Keratinocyte (primary cell): ENCODE measurements around the gene CCDC85C. TPM values are rescaled to one million over a fixed set of nuclear protein-coding genes. Genes with fewer than 3 reads are reported as not detected.

ENCODE experiments used
- DNase-seq: peaks from one replicate; pipeline ENCODE4 v3.0.0-alpha.2; 2011; ENCODE audit warnings: low read depth, missing footprints, low spot score
- FAIRE-seq: peaks from 2 replicates; lab custom pipeline; 2011; peaks lifted over from hg19 to GRCh38; lab: Jason Lieb, UNC
- H2AFZ ChIP-seq: 2 replicates; pipeline ENCODE4 v1.6.0; 2012; ENCODE audit warnings: low read length, control low read depth, inconsistent platforms; ENCODE audit not compliant: control insufficient read depth
- H3K27ac ChIP-seq: 2 replicates; pipeline ENCODE4 v1.5.1; 2011; ENCODE audit warnings: low read length; ENCODE audit not compliant: control insufficient read depth, insufficient read depth
- H3K27me3 ChIP-seq: 3 replicates; pipeline ENCODE4 v1.6.0; 2011; ENCODE audit warnings: low read length; ENCODE audit not compliant: control insufficient read depth, insufficient read depth; ENCODE audit errors: extremely low read depth
- H3K36me3 ChIP-seq, 2 experiments: 2 replicates in 1 of 2; 3 replicates in 1 of 2; pipeline ENCODE4 v1.5.1; 2011; ENCODE audit warnings: low read length in 2 of 2, mild to moderate bottlenecking in 1 of 2; ENCODE audit not compliant: control insufficient read depth in 2 of 2, insufficient read depth in 2 of 2; ENCODE audit errors: extremely low read depth in 1 of 2
- H3K4me1 ChIP-seq: 3 replicates; pipeline ENCODE4 v1.5.1; 2011; ENCODE audit warnings: low read length; ENCODE audit not compliant: control insufficient read depth, insufficient read depth; ENCODE audit errors: extremely low read depth
- H3K4me2 ChIP-seq: 3 replicates; pipeline ENCODE4 v1.6.0; 2011; ENCODE audit warnings: low read depth, low read length; ENCODE audit not compliant: control insufficient read depth, insufficient read depth; ENCODE audit errors: extremely low read depth
- H3K4me3 ChIP-seq, 3 experiments: fragments of 200-600 bp in 1 of 3; sonication (generic) in 1 of 3; 2 replicates in 2 of 3; 3 replicates in 1 of 3; pipeline ENCODE4 v1.5.1; 2011 to 2016; ENCODE audit warnings: low read length in 3 of 3, mild to moderate bottlenecking in 3 of 3, control low read depth in 2 of 3, inconsistent platforms in 1 of 3, low read depth in 1 of 3, mixed read lengths in 1 of 3, mixed run types in 1 of 3, moderate library complexity in 1 of 3; ENCODE audit not compliant: control insufficient read depth in 2 of 3, insufficient read depth in 2 of 3; ENCODE audit errors: extremely low read depth in 1 of 3
- H3K79me2 ChIP-seq: 2 replicates; pipeline ENCODE4 v1.6.0; 2012; ENCODE audit warnings: low read length; ENCODE audit not compliant: control insufficient read depth, insufficient read depth
- H3K9ac ChIP-seq: 3 replicates; pipeline ENCODE4 v1.6.0; 2011; ENCODE audit warnings: low read length; ENCODE audit not compliant: control insufficient read depth, insufficient read depth; ENCODE audit errors: extremely low read depth
- H3K9me1 ChIP-seq: 3 replicates; pipeline ENCODE4 v1.6.0; 2011; ENCODE audit warnings: low read length; ENCODE audit not compliant: control insufficient read depth, insufficient read depth; ENCODE audit errors: extremely low read depth
- H3K9me3 ChIP-seq: 2 replicates; pipeline ENCODE4 v1.5.1; 2012; ENCODE audit warnings: low read depth, low read length; ENCODE audit not compliant: control insufficient read depth
- H4K20me1 ChIP-seq: 3 replicates; pipeline ENCODE4 v1.6.0; 2011; ENCODE audit warnings: low read length; ENCODE audit not compliant: control insufficient read depth, insufficient read depth; ENCODE audit errors: extremely low read depth
- CTCF ChIP-seq, 3 experiments: IDR thresholded peaks in 1 of 3; conservative IDR thresholded peaks in 1 of 3; optimal IDR thresholded peaks in 1 of 3; 2 replicates in 2 of 3; 3 replicates in 1 of 3; pipeline versions ENCODE3 to v1.5.1; 2011; ENCODE audit warnings: low read length in 3 of 3, mild to moderate bottlenecking in 3 of 3, moderate library complexity in 2 of 3, control low read depth in 1 of 3, inconsistent platforms in 1 of 3; ENCODE audit not compliant: insufficient read depth in 2 of 3; ENCODE audit errors: extremely low read depth in 1 of 3
- EZH2 ChIP-seq: IDR thresholded peaks from one replicate; pipeline ENCODE4 v1.6.1; 2012; ENCODE audit warnings: inconsistent platforms, mild to moderate bottlenecking, low read length, moderate library complexity
- dilution Hi-C: fragments of 300-500 bp; cut with MboI; formaldehyde crosslinking; loops from one replicate; pipeline ENCODE4 v1.7.0; 2020; ENCODE audit warnings: low sequenced_read_pairs; ENCODE audit not compliant: extremely low pct_ligation_motif_present
- polyA plus RNA-seq, 5 experiments: library from polyadenylated mRNA; depleted of rRNA in 3 of 5; stranded (reverse) in 3 of 5; stranded (forward) in 1 of 5; unstranded in 1 of 5; fragments of >200 nt; gene quantifications; 1 replicate in 1 of 5; 2 replicates in 3 of 5; 3 replicates in 1 of 5; pipeline versions ENCODE4 v1.2.1 to v1.2.3, GENCODE V29; 2011 to 2012; ENCODE audit warnings: missing spikeins in 2 of 5, low read depth in 1 of 5, low replicate concordance in 1 of 5

The CCDC85C gene
- polyA plus RNA-seq, 1 donor (not counting 4 experiments of a cell fraction or from before 2014, with no cell fraction given) = 13.2 TPM

GRCh38 chr14:99600232-99600888, 3.6 kb downstream of the CCDC85C start:
- Histone ChIP-seq H3K9me1 (peaks cover 9% of the 10 kb centered on the region), H3K79me2 (peaks cover 84% of the 10 kb centered on the region), H3K9me3 (no peaks in the 10 kb centered on the region), H3K27ac (no peak overlapping the region), H2AFZ (no peak overlapping the region), H3K4me3 (no peak overlapping the region), H3K4me2 (peak overlapping the region; percentile 82), H3K9ac (no peak overlapping the region), H3K27me3 (no peaks in the 10 kb centered on the region), H3K4me1 (peaks cover 35% of the 10 kb centered on the region), H3K36me3 (no peaks in the 10 kb centered on the region), H4K20me1 (peaks cover 18% of the 10 kb centered on the region)
- FAIRE-seq = no peak
- dilution Hi-C loops = no loop called here
- TF ChIP-seq EZH2 (no peak), CTCF (optimal IDR thresholded peaks at IDR 0.05 in 1 of 3, IDR thresholded peaks at IDR 0.05 in 1 of 3, conservative IDR thresholded peaks at IDR 0.05 in 1 of 3; ENCODE audit: extremely low read depth in 1 of 3, insufficient read depth in 2 of 3, low read length in 3 of 3) (no peak)
- DNase-seq = no peak

GRCh38 chr14:99599393-99599792, 4.6 kb downstream of the CCDC85C start:
- Histone ChIP-seq H3K27ac (no peak overlapping the region), H3K9ac (no peak overlapping the region), H3K4me2 (no peak overlapping the region), H3K79me2 (peaks cover 94% of the 10 kb centered on the region), H3K36me3 (no peaks in the 10 kb centered on the region), H3K4me3 (no peak overlapping the region), H3K9me1 (peaks cover 9% of the 10 kb centered on the region), H3K4me1 (peaks cover 35% of the 10 kb centered on the region), H4K20me1 (peaks cover 18% of the 10 kb centered on the region), H2AFZ (no peak overlapping the region), H3K27me3 (no peaks in the 10 kb centered on the region), H3K9me3 (no peaks in the 10 kb centered on the region)
- no peak for TF ChIP-seq CTCF (optimal IDR thresholded peaks at IDR 0.05 in 1 of 3, IDR thresholded peaks at IDR 0.05 in 1 of 3, conservative IDR thresholded peaks at IDR 0.05 in 1 of 3; ENCODE audit: extremely low read depth in 1 of 3, insufficient read depth in 2 of 3, low read length in 3 of 3)
- TF ChIP-seq EZH2 = no peak
- dilution Hi-C loops = no loop called here
- no peak for FAIRE-seq
- no peak for DNase-seq
